Activated CD4-positive, CD25-positive, alpha-beta regulatory T cell (primary cell): ENCODE measurements around the gene TNFSF11.
"Not testable (repeated sequence)": the region's sequence is repeated elsewhere in the genome, so short reads cannot be mapped to it uniquely, and the experiment has no call there.

Experiments
- DNase-seq, 4 experiments: peaks; one replicate each; lab custom pipeline; 2025; lab: John Stamatoyannopoulos, UW

TNFSF11 gene

DNA sequence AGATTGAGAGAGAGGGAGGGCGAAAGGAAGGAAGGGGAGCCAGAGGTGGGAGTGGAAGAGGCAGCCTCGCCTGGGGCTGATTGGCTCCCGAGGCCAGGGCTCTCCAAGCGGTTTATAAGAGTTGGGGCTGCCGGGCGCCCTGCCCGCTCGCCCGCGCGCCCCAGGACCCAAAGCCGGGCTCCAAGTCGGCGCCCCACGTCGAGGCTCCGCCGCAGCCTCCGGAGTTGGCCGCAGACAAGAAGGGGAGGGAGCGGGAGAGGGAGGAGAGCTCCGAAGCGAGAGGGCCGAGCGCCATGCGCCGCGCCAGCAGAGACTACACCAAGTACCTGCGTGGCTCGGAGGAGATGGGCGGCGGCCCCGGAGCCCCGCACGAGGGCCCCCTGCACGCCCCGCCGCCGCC is at the start of gene TNFSF11:
TNFSF11 (plus strand) TSS at position 142 of the 400 bp plus-strand sequence; CDS start at position 294, 152 bp downstream.
- DNase-seq = no peak

GRCh38 chr13:42524487-42525034 is 49.4 kb upstream of the TNFSF11 start:
- DNase-seq = no peak

DNA sequence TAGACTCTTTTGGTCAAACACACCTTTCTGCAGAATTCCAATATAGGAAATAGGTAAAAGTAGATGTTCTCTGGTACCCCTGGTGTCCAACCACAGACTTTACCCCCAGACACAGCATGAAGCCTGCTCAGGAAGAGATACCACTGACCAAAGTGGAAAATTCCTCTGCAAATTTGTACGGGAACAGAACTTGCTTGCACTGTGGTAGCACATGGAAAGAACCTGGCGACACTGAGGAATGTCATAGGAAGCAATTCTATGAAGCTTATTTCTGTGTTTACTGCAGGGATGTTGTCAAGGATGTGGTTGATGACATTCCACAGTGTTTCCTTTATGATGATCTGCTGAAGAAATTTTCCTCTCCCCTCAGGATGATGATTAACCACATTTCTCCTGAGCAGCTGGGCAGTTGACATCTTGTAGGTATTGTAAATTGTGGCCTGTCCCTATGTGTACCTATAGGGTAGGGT is 48.9 kb upstream of the TNFSF11 start:
- DNase-seq = no peak

DNA sequence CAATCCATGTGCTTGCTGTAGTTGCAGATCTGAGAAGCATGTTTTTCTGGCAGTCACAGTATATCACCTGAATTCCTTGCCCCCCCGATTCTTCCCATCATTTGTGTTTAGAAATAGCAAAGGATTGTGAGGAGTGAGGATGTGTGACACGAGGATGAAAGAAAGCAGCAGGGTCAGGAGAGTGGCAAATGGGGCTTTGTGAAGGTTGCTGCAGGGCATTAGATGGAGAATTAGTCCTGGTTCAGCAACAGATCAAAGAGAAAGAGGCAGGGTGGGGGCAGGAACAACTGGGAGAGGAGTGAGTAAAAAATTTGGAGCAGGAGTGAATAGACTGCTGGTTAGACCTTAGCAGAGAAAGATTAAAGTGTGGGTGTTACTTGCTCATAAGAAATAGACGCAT is 47.7 kb upstream of the TNFSF11 start:
- DNase-seq = no peak

DNA sequence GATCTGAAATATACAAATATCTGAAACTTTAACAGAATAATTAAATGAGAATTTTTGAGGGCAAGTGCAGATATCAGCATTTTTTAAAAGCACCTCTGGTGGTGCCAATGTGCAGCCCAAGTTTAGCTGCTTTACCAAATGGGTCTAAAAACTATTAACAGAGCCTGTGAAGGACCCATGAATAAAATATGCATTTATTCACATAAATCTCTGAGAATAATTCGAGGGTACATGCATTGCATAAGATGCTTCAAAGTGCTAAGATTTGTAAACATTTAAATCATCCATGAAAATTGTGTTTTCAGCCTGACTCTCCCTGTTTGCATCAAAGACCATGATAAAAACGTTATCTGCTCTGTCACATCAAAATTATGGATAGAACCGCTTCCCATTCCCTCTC is 47.1 kb upstream of the TNFSF11 start:
- no peak for DNase-seq

DNA sequence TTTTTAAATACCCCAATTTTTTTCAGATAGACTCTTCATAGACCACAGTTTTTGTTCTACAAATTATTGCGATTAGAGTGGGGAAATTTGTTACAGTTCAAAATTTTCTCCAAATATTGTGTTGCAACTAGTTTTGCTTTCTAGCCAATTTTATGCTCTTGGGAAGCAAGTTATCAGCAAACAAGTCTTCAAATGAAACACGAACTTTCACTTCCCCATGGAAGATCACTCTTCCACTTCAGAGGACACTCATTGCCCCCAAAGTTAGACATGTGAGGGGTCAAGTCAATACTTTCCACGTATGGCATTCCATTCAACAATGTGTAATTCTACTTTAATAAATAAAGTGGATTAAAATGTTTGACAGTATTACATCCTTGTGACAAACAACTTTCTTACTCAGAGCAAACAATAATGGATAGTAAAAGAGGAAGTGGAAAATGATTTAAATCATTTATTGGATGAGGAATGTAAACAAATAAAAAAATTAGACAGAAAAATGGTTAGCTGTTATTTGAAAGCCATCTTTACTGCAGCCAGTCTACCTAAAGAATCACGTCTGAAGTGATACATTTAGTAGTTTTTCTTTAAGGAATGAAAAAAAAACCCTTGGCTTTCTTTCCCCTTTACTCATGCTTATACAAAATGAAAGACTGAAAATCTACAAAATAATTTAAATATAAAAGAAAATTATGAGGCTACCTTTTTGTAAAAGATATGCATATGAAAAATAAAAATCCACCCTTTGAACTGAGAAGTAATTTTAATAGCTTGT is 41.2 kb upstream of the TNFSF11 start:
- no peak for DNase-seq

DNA sequence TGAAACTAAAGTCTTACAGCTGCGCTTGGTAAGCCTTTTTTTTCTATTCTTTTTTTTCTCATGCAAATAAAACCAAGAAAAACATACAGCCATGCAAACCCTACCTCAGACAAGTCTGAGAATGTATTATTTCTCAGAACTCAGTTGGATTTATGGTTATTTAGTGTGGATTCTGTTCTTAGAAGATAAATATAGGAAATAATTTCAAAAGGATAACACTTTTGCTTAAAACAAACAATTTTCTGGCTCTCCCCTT is 40.7 kb upstream of the TNFSF11 start:
- DNase-seq = no peak

DNA sequence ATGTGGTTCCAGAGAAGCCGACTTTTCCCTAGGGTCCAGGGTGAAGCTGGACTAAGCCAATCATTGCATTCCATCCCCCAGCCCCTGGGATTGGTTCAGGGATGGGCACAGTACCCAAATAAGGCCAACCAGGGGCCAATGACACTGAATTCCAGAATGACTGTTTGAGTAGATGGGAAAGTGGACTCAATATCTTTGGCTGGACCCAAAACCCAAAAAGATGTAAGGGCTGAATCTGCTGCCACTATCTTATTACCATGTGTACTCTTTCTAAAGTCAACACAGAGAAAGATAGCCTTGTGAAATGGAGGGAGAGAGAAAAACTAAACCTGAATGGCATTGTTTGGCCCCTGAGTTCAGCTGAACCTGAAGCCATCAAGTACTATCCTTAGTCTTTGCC is 39.2 kb upstream of the TNFSF11 start:
- DNase-seq = no peak

DNA sequence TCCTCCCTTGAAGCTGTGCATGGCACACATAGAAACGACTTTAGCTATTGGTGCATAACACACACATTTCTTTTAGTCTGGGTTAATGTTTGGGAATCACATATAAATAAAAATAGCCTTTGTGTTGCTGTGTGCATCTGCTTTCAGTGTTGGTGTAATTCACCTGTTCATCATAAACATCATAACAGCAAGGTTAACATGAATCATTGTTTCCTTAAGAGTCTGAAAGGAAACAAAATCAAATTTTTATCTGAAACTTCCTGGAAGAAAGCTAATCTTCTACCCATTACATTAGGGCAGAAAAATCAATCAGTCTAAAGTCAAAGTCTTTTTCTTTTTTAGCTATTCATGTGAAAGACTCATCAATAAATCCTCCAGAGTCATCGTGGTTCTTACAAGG is 35.0 kb upstream of the TNFSF11 start:
- no peak for DNase-seq

DNA sequence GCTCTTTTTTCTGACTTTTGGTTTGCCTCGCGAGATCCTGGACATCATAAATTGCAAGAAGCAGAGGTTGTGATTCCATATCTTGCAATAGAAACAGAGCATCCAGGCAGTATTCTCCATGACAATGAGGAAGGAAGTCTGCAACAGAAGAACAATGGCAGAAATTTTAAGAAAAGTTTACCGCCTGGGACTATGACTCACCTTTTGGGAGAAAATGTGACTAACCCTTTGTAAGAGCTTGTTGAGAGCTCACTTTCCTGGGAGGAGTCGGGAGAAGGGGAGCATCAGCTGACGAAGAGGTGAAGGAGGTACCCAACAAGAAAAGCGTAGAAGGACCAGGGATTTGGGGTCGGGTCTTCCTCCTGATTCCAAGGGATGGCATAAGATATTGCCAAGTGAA is 34.3 kb upstream of the TNFSF11 start:
- no peak for DNase-seq

GRCh38 chr13:42543215-42543797 is 30.6 kb upstream of the TNFSF11 start:
- no peak for DNase-seq

- no peak for DNase-seq
These were observed 29.6 kb upstream of the TNFSF11 start for GRCh38 chr13:42544246-42544926.

- DNase-seq = no peak
These were observed 28.1 kb upstream of the TNFSF11 start for GRCh38 chr13:42545842-42546241.

- DNase-seq = no peak
These were observed 26.3 kb upstream of the TNFSF11 start for GRCh38 chr13:42547612-42548011.

DNA sequence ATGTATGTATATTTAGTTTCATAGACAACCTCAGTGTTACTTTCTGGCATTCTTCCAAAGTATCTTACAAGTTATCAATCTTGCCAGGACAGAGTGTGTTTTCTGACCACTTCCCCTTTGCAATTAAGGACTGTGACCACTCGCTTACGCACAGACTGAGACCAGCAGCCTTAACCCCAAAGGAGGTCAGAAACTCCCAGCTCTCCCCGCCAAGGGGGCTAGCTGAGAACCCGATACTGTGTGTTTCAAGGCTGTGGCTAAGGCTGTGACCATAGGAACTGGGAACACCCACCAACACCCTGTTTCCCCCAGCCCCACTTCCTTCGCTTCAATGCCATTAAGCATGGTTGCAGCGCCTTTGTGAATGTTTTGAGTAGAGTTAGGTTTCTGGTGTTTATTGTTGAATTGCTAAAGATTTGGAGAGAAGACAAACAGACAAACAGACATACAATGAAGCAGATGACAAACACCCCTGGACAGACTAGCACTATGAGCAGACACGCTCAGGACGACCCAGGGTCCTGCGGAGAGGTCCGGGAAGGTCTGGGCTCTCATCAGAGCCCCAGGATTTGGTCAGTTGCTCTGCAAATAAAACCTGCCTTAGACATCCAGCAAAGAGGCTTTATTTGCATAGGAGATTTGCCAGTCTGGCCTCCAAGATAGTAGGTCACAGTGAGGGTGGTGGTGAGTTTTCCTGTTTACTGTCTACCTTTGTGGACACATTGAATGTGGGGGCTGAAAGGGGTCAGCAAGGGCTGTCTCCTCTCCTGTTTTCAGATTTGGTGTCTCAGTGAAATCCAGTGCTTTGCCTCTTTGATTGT is 25.0 kb upstream of the TNFSF11 start:
- no peak for DNase-seq

DNA sequence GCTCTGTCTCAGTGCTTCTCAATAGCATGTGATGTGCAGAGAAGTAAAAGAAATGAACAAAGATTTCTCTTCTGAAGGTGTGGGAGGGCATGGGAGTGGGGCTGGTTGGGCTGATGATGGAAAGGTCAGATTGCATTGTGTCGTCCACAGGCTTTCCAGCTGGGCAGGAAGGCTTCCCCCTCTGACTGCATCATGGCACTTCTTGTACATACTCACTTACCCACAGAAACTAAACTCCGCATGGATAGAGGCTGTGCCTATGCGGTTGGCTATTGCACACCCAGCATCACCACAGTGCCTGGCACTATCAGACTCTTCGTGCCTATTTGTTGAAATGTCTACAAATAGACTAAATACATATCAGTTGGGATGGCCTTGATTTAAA is 24.4 kb upstream of the TNFSF11 start:
- DNase-seq = no peak

GRCh38 chr13:42551611-42552010 is 22.3 kb upstream of the TNFSF11 start:
- no peak for DNase-seq

- no peak for DNase-seq
These were observed 20.6 kb upstream of the TNFSF11 start for GRCh38 chr13:42553098-42554046.

DNA sequence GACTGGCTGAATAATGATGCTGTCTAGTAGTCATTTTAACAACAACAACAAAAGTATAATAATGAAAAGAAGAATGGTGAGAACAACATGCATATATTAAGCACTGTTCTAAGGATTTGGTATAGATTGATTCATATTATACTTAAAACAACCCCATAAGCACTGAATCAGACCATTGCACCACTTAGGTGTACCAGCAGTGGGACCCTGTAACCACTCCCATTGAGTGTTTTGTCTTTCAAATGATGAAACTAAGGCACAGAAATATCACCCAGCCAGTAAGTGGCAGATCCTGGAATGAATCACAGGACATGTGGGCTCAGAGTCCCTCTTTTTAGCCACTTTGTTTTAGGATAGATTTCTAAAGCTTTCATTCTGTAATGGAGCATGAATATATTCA is 14.9 kb upstream of the TNFSF11 start:
- DNase-seq = no peak

GRCh38 chr13:42559573-42560218 is 14.3 kb upstream of the TNFSF11 start:
- not testable (repeated sequence) for DNase-seq

GRCh38 chr13:42560320-42560719 is 13.6 kb upstream of the TNFSF11 start:
- DNase-seq = not testable (repeated sequence)
